GM18909 (cell line): Measurements from ENCODE around the gene HSPB6.
A peak's percentile ranks its signal among the peaks of the same experiment; 100 is the strongest.
"Not testable (repeated sequence)": the region's sequence is repeated elsewhere in the genome, so short reads cannot be mapped to it uniquely, and the experiment has no call there.

Source experiments
- ATAC-seq: cut with Tn5 transposase; IDR thresholded peaks from one replicate; pipeline ENCODE4 v1.9.1; 2021; ENCODE audit warnings: mild to moderate bottlenecking; ENCODE audit not compliant: unreplicated experiment, poor library complexity

HSPB6 gene

GRCh38 chr19:35786299-35787160, 29.7 kb upstream of the HSPB6 start:
- ATAC-seq: no peak

- ATAC-seq: no peak
These were observed 28.5 kb upstream of the HSPB6 start for GRCh38 chr19:35785339-35785627.

- no peak for ATAC-seq
These were observed 27.9 kb upstream of the HSPB6 start for GRCh38 chr19:35784503-35785338.

DNA sequence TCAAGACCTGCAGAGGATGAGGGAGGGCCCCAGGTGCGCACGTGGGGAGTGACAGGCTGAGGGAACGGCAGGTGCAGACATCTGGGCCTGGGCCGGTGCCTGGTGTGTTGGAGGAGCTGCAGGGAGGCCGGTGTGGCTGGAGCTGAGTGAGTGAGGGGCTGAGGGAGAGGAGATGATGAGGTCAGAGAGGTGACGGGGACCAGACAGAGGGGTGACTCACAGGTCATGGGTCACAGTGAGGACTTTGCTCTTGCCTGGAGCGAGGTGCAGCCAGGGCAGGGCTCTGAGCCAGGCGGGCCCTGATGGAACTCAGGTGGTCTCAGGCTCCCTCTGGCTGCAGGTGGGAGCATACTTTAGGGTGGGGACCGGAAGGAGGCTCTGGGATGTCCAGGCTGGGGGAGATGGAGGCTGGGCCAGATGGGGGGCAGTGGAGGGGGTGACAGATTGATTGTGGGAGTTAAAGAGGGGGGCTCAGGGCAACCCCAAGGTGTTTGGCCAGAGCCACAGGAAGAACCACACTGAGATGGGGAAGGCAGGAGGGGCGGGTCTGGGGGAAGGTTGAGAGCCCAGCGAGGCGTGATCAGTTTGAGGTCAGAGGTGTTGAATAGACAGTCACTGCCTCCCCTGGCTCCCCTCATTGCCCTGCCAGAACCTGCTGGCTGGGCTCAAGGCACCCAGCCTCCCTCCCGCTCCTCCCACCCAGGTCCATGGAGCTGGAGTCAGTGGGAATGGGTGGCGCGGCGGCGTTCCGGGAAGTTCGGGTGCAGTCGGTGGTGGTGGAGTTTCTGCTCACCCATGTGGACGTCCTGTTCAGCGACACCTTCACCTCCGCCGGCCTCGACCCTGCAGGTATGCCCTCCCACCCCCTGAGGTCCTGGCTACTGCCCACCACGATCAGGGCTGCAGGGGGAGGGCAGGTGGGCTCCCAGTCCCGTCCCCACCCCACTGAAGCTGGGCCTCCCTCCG, 26.9 kb upstream of the HSPB6 start:
- ATAC-seq: no peak

- ATAC-seq: no peak
These were observed 25.8 kb upstream of the HSPB6 start for GRCh38 chr19:35782589-35782988.

- ATAC-seq: no peak
These were observed 24.8 kb upstream of the HSPB6 start for GRCh38 chr19:35781650-35782049.

GRCh38 chr19:35780717-35781116, 23.9 kb upstream of the HSPB6 start:
- no peak for ATAC-seq

DNA sequence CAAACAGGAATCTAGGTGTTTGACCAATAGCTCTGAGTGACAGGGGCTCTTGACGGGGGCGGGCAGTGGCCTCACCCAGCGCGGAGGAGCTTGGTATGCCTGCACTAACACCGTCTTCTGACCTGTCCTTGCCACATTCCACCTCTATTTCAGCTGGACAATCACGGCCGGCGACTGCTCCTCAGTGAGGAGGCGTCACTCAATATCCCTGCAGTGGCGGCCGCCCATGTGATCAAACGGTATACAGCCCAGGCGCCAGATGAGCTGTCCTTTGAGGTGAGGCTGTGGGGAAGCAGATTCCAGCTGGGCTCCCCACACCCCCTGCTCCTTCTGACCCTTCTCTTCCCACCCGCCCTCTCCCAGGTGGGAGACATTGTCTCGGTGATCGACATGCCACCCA, 23.2 kb upstream of the HSPB6 start:
- no peak for ATAC-seq

GRCh38 chr19:35779033-35779432, 22.2 kb upstream of the HSPB6 start:
- no peak for ATAC-seq

DNA sequence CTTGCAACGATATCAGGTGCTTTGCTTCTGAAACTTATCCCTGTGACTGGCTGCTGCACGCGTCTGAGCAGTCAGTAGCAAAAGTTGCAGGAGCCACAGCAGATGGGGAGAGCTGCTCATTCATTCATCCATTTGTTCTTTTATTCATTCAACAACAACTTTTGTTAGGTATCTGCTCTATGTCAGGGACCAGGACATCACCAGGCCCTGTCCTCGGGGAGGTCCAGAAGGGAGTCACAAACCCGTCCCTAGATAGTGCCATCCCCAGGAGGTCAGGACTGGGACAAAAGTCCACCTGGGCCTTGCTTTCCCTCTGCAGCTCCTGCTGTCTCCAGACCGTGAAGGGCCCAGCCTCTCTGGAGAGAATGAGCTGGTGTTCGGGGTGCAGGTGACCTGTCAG, 21.1 kb upstream of the HSPB6 start:
- ATAC-seq: no peak

GRCh38 chr19:35777086-35777841, 20.4 kb upstream of the HSPB6 start:
- ATAC-seq: no peak

DNA sequence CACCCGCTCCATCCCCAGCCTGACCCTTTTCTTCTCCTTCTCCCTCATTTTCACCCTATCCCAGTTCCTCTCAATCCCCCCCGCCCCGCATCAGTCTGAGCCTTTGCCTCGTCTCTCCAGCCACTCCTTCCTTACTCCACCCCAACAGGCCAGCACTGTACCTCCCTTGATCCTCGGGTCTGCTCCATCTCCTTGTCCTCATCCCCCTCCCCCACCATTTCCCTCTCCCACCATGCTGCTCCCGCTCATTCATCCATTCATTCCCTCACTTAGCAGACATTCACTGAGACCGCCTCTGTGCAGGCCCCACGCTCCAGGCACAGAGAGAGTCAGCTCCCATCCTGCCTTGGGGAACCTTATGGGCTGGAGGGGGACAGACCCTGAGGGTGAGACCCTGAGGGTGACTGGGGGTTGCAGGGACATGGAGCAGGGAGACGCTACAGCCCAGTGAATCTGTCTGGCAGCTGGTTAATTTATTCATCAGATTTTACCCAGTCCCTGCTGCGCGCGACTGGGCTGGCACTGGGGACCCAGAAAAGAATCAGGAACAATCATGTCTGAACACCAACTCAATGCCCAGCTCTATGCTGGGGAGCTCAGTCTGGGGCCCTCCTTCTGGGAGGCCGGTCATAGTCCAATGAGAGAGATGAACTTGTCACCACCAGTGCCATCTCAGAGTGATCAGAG, 19.4 kb upstream of the HSPB6 start:
- no peak for ATAC-seq

DNA sequence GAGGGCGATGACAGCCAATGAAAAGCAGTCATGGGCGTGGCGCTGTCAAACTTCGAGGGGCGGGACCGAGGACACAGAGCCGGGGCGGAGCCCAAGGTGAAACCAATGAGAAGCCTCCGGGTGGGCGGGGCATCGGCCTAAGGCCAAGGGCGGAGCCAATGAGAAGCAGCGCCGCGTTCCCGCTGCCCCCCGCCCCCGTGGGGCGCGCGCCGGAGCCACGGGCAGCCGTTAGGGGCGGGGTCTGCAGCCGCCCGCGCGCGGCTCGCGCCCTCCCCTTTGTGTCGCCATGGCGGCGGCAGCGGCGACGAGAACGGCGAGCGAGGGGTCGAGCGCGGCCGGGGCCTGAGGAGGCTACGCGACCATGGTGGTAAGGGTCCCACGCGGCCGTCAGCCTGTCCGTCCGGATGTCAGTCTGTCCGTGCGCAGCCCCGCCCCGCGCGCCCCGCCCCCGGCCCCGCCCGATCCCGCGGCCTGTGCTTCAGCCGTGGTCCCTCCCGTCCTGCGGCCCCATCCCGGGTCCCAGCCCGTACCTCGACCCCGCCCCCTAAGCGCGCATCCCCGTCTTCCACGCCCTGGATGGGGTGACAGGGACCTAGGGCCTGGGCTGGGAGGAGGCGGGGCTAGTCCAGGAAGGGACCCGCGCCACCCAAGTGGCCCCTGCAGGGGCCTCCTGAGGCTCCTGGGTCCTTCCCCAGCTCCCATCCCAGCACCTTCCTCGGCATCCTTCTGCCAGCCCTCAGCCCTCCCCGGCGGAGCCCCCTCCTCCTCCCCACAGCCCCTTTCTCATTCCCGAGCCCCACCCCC, 18.7 kb upstream of the HSPB6 start, which contains the start of gene ARHGAP33:
TSS of gene ARHGAP33 (plus strand) at position 267 of the 804 bp plus-strand sequence. CDS start at position 362, 95 bp downstream.
- ATAC-seq: peak; percentile 88

DNA sequence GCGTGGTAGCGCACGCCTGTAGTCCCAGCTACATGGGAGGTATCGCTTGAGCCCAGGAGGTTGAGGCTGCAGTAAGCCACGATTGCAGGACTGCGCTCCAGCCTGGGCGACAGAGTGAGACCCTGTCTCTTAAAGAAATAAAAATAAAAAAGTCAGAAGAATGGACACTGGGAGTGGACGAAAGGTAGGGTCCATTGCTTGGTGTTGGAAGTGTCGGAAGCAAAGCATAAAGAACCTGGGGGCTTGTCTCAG, 18.1 kb upstream of the HSPB6 start:
- no peak for ATAC-seq

- no peak for ATAC-seq
These were observed 17.6 kb upstream of the HSPB6 start for GRCh38 chr19:35774274-35775045.

DNA sequence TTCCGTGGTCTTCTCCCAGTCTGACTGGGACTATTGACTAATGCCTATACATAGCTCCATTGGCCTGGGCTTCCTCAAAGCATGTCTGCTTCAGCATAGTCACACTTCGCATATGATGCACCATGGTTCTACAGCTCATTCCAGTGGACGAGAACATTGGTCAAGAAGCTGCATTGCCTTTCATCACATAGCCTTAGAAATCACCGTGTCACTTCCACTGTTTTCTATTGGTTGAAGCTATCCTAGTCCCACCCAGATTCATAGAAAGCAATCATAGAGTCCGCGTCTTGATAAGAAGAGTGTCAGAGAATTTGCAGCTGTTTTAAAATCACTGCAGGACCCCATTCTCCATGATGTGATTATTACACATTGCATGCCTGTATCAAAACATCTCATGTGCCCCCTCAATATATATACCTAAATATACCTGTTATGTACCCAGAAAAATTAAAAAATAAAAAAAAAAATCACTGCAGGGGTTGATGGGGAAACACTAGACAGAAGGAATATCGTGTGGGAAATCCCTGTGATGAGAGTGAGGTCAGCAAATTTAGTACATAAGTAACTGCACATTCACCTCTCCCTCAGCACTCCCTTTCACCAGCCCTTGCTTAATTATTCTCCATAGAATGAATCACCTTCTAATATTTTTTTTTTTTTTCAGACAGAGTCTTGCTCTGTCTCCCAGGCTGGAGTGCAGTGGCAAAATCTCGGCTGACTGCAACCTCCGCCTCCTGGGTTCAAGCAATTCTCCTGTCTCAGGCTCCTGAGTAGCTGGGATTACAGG, 16.4 kb upstream of the HSPB6 start:
- no peak for ATAC-seq

DNA sequence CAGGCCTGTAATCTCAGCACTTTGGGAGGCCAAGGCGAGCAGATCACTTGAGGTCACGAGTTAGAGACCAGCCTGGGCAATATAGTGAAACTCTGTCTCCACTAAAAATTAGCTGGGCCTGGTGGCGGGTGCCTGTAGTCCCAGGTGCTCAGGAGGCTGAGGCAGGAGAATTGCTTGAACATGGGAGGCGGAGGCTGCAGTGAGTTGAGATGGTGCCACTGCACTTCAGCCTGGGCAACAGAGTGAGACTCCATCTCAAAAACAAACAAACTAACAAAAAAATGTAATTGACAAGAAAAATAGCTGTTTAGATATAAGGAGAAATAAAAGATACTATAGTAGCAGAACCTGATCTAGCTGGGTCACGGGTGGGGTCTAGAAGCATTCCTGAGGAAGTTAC, 15.5 kb upstream of the HSPB6 start:
- ATAC-seq: not testable (repeated sequence)
